OCI-LY1 (cell line): ENCODE results near the gene ZIC2.

Experiments used
- H2AFZ ChIP-seq: fragments of 200-600 bp; sonication (generic), shearing (Covaris generic); 2 replicates; pipeline ENCODE4 v1.6.0; 2014; ENCODE audit warnings: antibody characterized with exemption, mild to moderate bottlenecking, low read length
- H3F3A ChIP-seq: fragments of 200-600 bp; sonication (generic), shearing (Covaris generic); 2 replicates; pipeline ENCODE4 v1.6.0; 2014; ENCODE audit warnings: mild to moderate bottlenecking, antibody characterized with exemption, low read length, moderate library complexity; ENCODE audit not compliant: insufficient read depth
- H3K27ac ChIP-seq: fragments of 200-600 bp; sonication (generic); 2 replicates; pipeline ENCODE4 v1.5.1; 2014; ENCODE audit warnings: low read length, mixed run types, mild to moderate bottlenecking, low read depth; ENCODE audit not compliant: poor library complexity, severe bottlenecking
- H3K27me3 ChIP-seq: fragments of 200-600 bp; sonication (generic); 2 replicates; pipeline ENCODE4 v1.6.0; 2014; ENCODE audit warnings: antibody characterized with exemption, mild to moderate bottlenecking, low read length, moderate library complexity; ENCODE audit not compliant: insufficient read depth
- H3K36me3 ChIP-seq: fragments of 200-600 bp; sonication (generic); 2 replicates; pipeline ENCODE4 v1.6.1; 2014; ENCODE audit warnings: mild to moderate bottlenecking, antibody characterized with exemption, low read length, moderate library complexity, mixed read lengths; ENCODE audit not compliant: insufficient read depth
- H3K4me1 ChIP-seq: fragments of 200-600 bp; sonication (generic); 2 replicates; pipeline ENCODE4 v1.5.1; 2014; ENCODE audit warnings: mild to moderate bottlenecking, low read length, moderate library complexity; ENCODE audit not compliant: insufficient read depth, severe bottlenecking
- H3K4me2 ChIP-seq: fragments of 200-600 bp; sonication (generic), shearing (Covaris generic); 2 replicates; pipeline ENCODE4 v1.6.1; 2014; ENCODE audit warnings: low read length
- H3K4me3 ChIP-seq: fragments of 200-600 bp; sonication (generic); 2 replicates; pipeline ENCODE4 v1.5.1; 2014; ENCODE audit warnings: low read length, low read depth, mild to moderate bottlenecking, mixed read lengths; ENCODE audit not compliant: poor library complexity, severe bottlenecking
- H3K79me2 ChIP-seq: fragments of 200-600 bp; shearing (Covaris generic); 2 replicates; pipeline ENCODE4 v1.6.1; 2016; ENCODE audit warnings: mixed run types, low read length, mixed read lengths; ENCODE audit not compliant: insufficient read depth
- H3K9ac ChIP-seq: fragments of 200-600 bp; sonication (generic), shearing (Covaris generic); 2 replicates; pipeline ENCODE4 v1.6.1; 2014; ENCODE audit warnings: mild to moderate bottlenecking, low read length, mixed read lengths
- H3K9me2 ChIP-seq: fragments of 200-600 bp; sonication (generic), shearing (Covaris generic); 2 replicates; pipeline ENCODE4 v1.6.1; 2014; ENCODE audit warnings: low read depth, mild to moderate bottlenecking, low read length, mixed read lengths
- H3K9me3 ChIP-seq: fragments of 200-600 bp; shearing (Covaris generic); 2 replicates; pipeline ENCODE4 v1.6.1; 2014; ENCODE audit warnings: low read length, mixed read lengths
- H4K20me1 ChIP-seq: fragments of 200-600 bp; sonication (generic), shearing (Covaris generic); 2 replicates; pipeline ENCODE4 v1.6.0; 2016; ENCODE audit warnings: mild to moderate bottlenecking, low read length; ENCODE audit not compliant: insufficient read depth
- EZH2 ChIP-seq: fragments of 200-600 bp; sonication (generic), shearing (Covaris generic); IDR thresholded peaks from 2 replicates; pipeline ENCODE4 v1.8.0; 2017; ENCODE audit warnings: borderline replicate concordance, mixed run types, mild to moderate bottlenecking, antibody characterized with exemption, low read length, moderate library complexity, mixed read lengths
- TF ChIP-seq, protein P1 (sequence below): fragments of 200-600 bp; sonication (generic), shearing (Covaris generic); IDR thresholded peaks from 2 replicates; pipeline ENCODE4 v1.5.1; 2017; ENCODE audit warnings: mild to moderate bottlenecking, antibody characterized with exemption, low read length, moderate library complexity, mixed read lengths

The ZIC2 gene

DNA sequence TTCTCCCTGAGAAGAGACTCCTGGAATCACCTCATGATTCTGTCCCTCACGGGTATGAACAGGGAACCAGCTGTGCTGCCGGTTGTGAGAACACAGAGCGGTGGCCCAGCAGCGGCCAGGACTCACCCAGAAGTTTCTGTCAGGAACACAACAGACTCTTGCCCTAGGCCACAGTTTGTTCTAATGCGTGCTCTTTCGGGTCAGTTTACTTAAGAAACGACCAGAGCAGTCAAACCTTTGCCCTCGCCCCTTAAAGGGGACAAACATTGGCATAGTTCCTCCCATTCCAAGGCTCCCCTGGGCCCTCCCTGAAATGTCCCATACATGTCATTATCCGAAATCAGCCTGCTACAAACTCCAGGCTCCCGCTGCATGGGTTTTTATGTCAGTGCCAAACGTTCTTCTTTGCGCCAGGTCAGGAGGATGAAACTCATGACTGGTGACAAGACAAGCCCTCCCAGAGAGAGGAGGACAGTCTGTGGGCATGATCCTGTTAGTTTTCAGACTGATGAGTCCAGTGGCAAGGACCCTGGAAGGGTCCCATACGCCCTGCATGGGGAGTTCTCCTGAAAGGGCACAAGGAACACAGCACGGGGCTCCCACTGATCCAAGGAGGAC, 28.3 kb upstream of the ZIC2 start:
- Histone ChIP-seq H3K4me2 (no peak overlapping the region), H3K4me3 (no peak overlapping the region), H3K27me3 (no peaks in the 10 kb centered on the region)

DNA sequence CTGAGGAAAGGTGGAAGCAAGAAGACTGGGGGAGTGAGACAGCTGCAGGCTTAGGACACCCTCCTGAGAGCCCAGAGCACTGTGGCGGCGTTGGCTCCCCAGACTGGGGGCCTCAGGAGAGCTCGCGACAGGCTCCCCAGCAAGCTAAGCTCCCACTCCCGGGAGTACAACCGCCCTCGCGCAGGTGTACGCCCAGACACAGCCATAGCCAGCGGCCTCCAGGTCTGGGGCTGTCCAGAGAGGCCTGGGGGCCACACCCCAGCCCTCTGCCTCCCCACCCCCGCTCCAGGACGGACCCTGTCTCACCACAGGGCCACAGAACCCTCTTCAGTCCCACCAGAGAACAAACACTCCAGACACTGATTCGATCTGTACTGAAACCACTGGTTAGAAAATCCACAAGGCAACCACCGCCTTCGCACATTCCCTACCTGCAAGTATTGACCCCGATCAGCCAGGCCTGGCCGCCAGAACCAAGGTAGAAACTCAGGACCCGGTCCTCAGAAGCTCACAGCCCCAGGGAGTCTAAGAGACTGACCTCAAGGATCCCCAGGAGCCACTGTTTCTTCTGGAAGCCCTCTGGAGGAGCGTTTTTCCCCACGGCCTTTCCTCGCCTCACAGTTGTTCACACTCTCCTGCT, 26.4 kb upstream of the ZIC2 start:
- Histone ChIP-seq H4K20me1 (no peaks in the 10 kb centered on the region), H3K9ac (no peak overlapping the region), H2AFZ (no peak overlapping the region), H3K9me2 (no peaks in the 10 kb centered on the region), H3K36me3 (no peaks in the 10 kb centered on the region), H3K4me2 (no peak overlapping the region), H3K4me1 (no peaks in the 10 kb centered on the region), H3K79me2 (no peaks in the 10 kb centered on the region), H3K27me3 (no peaks in the 10 kb centered on the region), H3K27ac (no peak overlapping the region), H3F3A (no peaks in the 10 kb centered on the region), H3K9me3 (no peaks in the 10 kb centered on the region), H3K4me3 (no peak overlapping the region)
- TF ChIP-seq, protein P1, sequence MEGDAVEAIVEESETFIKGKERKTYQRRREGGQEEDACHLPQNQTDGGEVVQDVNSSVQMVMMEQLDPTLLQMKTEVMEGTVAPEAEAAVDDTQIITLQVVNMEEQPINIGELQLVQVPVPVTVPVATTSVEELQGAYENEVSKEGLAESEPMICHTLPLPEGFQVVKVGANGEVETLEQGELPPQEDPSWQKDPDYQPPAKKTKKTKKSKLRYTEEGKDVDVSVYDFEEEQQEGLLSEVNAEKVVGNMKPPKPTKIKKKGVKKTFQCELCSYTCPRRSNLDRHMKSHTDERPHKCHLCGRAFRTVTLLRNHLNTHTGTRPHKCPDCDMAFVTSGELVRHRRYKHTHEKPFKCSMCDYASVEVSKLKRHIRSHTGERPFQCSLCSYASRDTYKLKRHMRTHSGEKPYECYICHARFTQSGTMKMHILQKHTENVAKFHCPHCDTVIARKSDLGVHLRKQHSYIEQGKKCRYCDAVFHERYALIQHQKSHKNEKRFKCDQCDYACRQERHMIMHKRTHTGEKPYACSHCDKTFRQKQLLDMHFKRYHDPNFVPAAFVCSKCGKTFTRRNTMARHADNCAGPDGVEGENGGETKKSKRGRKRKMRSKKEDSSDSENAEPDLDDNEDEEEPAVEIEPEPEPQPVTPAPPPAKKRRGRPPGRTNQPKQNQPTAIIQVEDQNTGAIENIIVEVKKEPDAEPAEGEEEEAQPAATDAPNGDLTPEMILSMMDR = no peak
- TF ChIP-seq EZH2 = no peak

More for the DNA sequence above, 28.3 kb upstream of the ZIC2 start:
- Histone ChIP-seq H3K4me1 (no peaks in the 10 kb centered on the region), H3F3A (no peaks in the 10 kb centered on the region), H3K36me3 (no peaks in the 10 kb centered on the region), H3K9ac (no peak overlapping the region), H3K9me3 (no peaks in the 10 kb centered on the region), H3K27ac (no peak overlapping the region), H3K9me2 (no peaks in the 10 kb centered on the region), H4K20me1 (no peaks in the 10 kb centered on the region), H2AFZ (no peak overlapping the region), H3K79me2 (no peaks in the 10 kb centered on the region)
- TF ChIP-seq EZH2 = no peak
- TF ChIP-seq, protein P1 = no peak

DNA sequence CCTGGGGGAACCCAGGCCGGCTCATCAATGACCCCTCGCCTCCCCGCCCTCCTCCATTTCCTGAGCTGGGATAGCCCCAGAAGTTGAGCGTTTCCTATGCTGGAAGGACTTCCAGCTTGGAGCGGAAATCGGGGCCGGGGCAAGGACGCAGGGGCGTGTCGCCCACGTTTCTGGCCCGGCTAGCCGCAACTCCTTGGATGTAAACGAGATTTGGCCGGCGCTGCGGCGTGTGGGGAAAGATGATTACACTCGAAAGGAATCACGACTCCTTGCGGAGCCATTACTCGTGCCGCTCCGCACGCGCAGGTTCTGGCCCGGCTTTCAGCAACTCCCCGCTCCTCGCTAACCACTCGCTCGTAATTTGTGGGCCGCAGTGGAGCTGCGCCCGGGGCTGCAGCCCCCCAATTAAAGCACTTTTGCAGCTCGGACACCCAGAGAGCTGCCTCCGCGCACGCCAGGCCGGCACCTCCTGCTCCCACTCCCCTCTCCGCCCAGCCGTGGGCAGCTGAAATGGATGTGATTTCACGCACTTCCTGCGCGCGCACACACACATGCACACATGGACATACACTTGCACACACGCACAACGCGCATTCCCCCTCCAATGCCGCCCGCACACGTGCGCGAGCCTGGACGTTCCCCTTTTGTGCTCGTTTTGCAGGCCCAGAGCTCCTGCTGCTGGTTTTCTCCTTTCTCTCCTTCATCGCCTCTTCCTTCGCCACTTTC, 25.7 kb upstream of the ZIC2 start:
- TF ChIP-seq EZH2 = no peak
- TF ChIP-seq, protein P1 = no peak

More for the DNA sequence above, 25.7 kb upstream of the ZIC2 start:
- Histone ChIP-seq H3K4me3 (no peak overlapping the region), H3K36me3 (no peaks in the 10 kb centered on the region), H3K9ac (no peak overlapping the region), H3K27me3 (no peaks in the 10 kb centered on the region), H3K27ac (no peak overlapping the region), H3K9me2 (no peaks in the 10 kb centered on the region), H3K4me2 (no peak overlapping the region), H3K4me1 (no peaks in the 10 kb centered on the region), H3K9me3 (no peaks in the 10 kb centered on the region), H3K79me2 (no peaks in the 10 kb centered on the region), H3F3A (no peaks in the 10 kb centered on the region), H4K20me1 (no peaks in the 10 kb centered on the region), H2AFZ (no peak overlapping the region)
